Lower leg skin (tissue), 4 donors: ENCODE measurements around the gene LRFN3. TPM values are rescaled to one million over a fixed set of nuclear protein-coding genes. Genes with fewer than 3 reads are reported as not detected.
A peak's percentile ranks its signal among the peaks of the same experiment; 100 is the strongest.
"Not testable (repeated sequence)": the region's sequence is repeated elsewhere in the genome, so short reads cannot be mapped to it uniquely, and the experiment has no call there.

Experiments used
- DNase-seq, 2 donors: peaks; one replicate each; pipeline ENCODE4 v3.0.0-alpha.2; 2019; ENCODE audit warnings: low spot score in 2 of 2
- H3K4me3 ChIP-seq: fragments of 200-600 bp; sonication (generic); 2 replicates; pipeline ENCODE4 v1.5.1; 2017; ENCODE audit warnings: mild to moderate bottlenecking, low read depth; ENCODE audit not compliant: poor library complexity, severe bottlenecking
- CTCF ChIP-seq, 3 donors: fragments of 450-650 bp; IDR thresholded peaks; one replicate each; pipeline ENCODE4 v1.5.1; 2016; ENCODE audit warnings: antibody characterized with exemption in 3 of 3, mild to moderate bottlenecking in 3 of 3, moderate library complexity in 2 of 3
- POLR2A ChIP-seq, 2 donors: fragments of 450-650 bp; IDR thresholded peaks; one replicate each; pipeline ENCODE4 v1.6.1; 2016 to 2017; ENCODE audit warnings: antibody characterized with exemption in 2 of 2, mild to moderate bottlenecking in 1 of 2, moderate library complexity in 1 of 2
- WGBS, 2 donors: methylation state at CpG; one replicate each; pipeline ENCODE4 v1.1.5; 2018; 5-methylcytosine and 5-hydroxymethylcytosine counted together
- intact Hi-C: fragments of 100-400 bp; cut with DNase I; formaldehyde crosslinking; loops from one replicate; pipeline ENCODE4 v1.15.0; 2023; ENCODE audit warnings: low total_unique reads
- total RNA-seq, 4 donors: library from RNA; depleted of rRNA; stranded (reverse); fragments of >200 nt; gene quantifications; one replicate each; pipeline ENCODE4 v1.1.0, GENCODE V29; 2016

LRFN3 gene
- total RNA-seq, 4 donors from 2014 or later, result 6.8 to 17.9 (median 11.4) TPM

GRCh38 chr19:35908973-35909683 is 27.0 kb upstream of the LRFN3 start:
- H3K4me3 ChIP-seq, result no peak overlapping the region
- no peak for TF ChIP-seq CTCF (IDR thresholded peaks at IDR 0.05)
- TF ChIP-seq POLR2A (IDR thresholded peaks at IDR 0.05), result no peak
- peak; percentile 68 to 94 for DNase-seq
- 64 to 75% methylated on average over 9 to 10 of the region's 10 CpGs for WGBS, 2 donors
- intact Hi-C loops, result no loop called here

- no peak overlapping the region for H3K4me3 ChIP-seq
- intact Hi-C loops, result no loop called here
- no peak for DNase-seq
- no peak for TF ChIP-seq CTCF (IDR thresholded peaks at IDR 0.05)
- no peak for TF ChIP-seq POLR2A (IDR thresholded peaks at IDR 0.05)
- WGBS, 2 donors, result 73 to 77% methylated on average over 6 of the region's 6 CpGs
Measured at GRCh38 chr19:35909684-35910035, 26.5 kb upstream of the LRFN3 start.

- H3K4me3 ChIP-seq, intact Hi-C loops, DNase-seq: not testable (repeated sequence)
- WGBS, 2 donors, result 90% methylated on average over 14 of the region's 14 CpGs
Measured at GRCh38 chr19:35910355-35910754, 25.8 kb upstream of the LRFN3 start.

GRCh38 chr19:35911173-35911572 is 25.0 kb upstream of the LRFN3 start:
- intact Hi-C loops, result no loop called here
- TF ChIP-seq POLR2A (IDR thresholded peaks at IDR 0.05) (no peak), CTCF (IDR thresholded peaks at IDR 0.05) (no peak)
- 58 to 78% methylated on average over 3 of the region's 3 CpGs for WGBS, 2 donors
- no peak for DNase-seq
- no peak overlapping the region for H3K4me3 ChIP-seq

- no peak for TF ChIP-seq CTCF (IDR thresholded peaks at IDR 0.05)
- TF ChIP-seq POLR2A (IDR thresholded peaks at IDR 0.05), result no peak
- DNase-seq, result no peak
- H3K4me3 ChIP-seq, result no peak overlapping the region
- 36 to 43% methylated on average over 5 of the region's 5 CpGs for WGBS, 2 donors
- intact Hi-C loops, result no loop called here
Measured at GRCh38 chr19:35911790-35912189, 24.4 kb upstream of the LRFN3 start.

- H3K4me3 ChIP-seq, result no peak overlapping the region
- TF ChIP-seq POLR2A (IDR thresholded peaks at IDR 0.05), result no peak
- no peak for TF ChIP-seq CTCF (IDR thresholded peaks at IDR 0.05)
- DNase-seq, result no peak
- 56 to 58% methylated on average over 7 of the region's 7 CpGs for WGBS, 2 donors
- intact Hi-C loops, result no loop called here
Measured at GRCh38 chr19:35913589-35913988, 22.6 kb upstream of the LRFN3 start.
